ENCODE measurements around the gene RGS13.

DNA sequence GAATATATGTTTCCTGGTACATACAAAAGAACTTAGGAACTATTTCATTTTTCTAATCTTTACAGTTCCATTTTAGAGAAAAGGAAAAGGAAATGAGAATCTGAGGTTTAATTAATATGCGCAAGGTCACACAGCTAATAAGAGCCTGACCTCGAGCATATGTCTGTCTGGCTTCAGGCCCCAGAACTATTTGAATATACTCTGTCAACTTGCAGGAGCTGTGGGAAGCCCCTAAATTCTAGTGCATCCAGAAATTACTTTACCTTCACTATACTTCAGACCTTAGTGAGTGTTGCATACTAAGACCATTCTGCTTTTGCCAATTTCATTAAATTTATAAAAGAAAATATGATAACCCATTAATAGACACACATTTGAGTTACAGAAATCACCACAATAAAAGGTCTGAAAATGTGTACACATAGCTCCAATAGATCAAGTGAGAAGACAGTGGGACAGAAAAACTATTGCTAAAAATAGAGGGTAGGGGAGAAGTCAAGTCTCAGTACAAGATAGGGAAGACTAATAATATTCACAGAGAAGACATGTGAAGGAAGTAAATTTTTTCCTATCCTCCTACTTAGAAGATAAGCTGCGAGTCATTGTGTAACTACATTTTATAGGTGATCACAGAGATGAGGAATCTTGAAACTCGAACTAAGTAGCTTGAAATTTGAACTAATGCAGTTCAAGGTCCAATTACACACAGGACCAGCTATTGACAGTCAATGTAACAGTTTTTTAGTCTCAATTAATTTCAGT is 3.8 kb downstream of the RGS13 start:
- TF ChIP-seq, protein P1, sequence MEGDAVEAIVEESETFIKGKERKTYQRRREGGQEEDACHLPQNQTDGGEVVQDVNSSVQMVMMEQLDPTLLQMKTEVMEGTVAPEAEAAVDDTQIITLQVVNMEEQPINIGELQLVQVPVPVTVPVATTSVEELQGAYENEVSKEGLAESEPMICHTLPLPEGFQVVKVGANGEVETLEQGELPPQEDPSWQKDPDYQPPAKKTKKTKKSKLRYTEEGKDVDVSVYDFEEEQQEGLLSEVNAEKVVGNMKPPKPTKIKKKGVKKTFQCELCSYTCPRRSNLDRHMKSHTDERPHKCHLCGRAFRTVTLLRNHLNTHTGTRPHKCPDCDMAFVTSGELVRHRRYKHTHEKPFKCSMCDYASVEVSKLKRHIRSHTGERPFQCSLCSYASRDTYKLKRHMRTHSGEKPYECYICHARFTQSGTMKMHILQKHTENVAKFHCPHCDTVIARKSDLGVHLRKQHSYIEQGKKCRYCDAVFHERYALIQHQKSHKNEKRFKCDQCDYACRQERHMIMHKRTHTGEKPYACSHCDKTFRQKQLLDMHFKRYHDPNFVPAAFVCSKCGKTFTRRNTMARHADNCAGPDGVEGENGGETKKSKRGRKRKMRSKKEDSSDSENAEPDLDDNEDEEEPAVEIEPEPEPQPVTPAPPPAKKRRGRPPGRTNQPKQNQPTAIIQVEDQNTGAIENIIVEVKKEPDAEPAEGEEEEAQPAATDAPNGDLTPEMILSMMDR (conservative IDR thresholded peaks at IDR 0.05; ENCODE audit: low read length), result no peak
- TF ChIP-seq EZH2phosphoT487 (IDR thresholded peaks at IDR 0.05; ENCODE audit: borderline replicate concordance, low read depth, low read length), result no peak

Data from OCI-LY7 (cell line).